Heart left ventricle (tissue), 16 donors: ENCODE data around the gene TIMM29. TPM values are rescaled to one million over a fixed set of nuclear protein-coding genes. Genes with fewer than 3 reads are reported as not detected.

ENCODE experiments used
- ATAC-seq, 4 donors: fragments of 200-7000 bp; cut with Tn5 transposase; one replicate each; pipeline ENCODE4 v1.9.1; 2020 to 2022; ENCODE audit warnings: moderate library complexity in 4 of 4, mild to moderate bottlenecking in 3 of 4, moderate number of reproducible peaks in 1 of 4
- DNase-seq, 5 donors: peaks; one replicate each; pipeline ENCODE4 v3.0.0-alpha.2; 2020
- H3K27ac ChIP-seq, 12 donors: fragments of 200-600 bp; sonication (generic) in 4 of 12; one replicate each; pipeline versions ENCODE4 v1.5.0 to v1.8.0; 2016 to 2022; ENCODE audit warnings: mild to moderate bottlenecking in 2 of 12
- H3K27me3 ChIP-seq, 9 donors: fragments of 200-600 bp; sonication (generic) in 2 of 9; one replicate each; pipeline versions ENCODE4 v1.5.1 to v1.8.0; 2016 to 2022; ENCODE audit warnings: mild to moderate bottlenecking in 3 of 9
- H3K36me3 ChIP-seq, 9 donors: fragments of 200-600 bp; sonication (generic) in 2 of 9; one replicate each; pipeline versions ENCODE4 v1.5.0 to v1.8.0; 2018 to 2022; ENCODE audit warnings: mild to moderate bottlenecking in 2 of 9
- H3K4me1 ChIP-seq, 12 donors: fragments of 200-600 bp; sonication (generic) in 4 of 12; one replicate each; pipeline versions ENCODE4 v1.5.0 to v1.8.0; 2016 to 2022; ENCODE audit warnings: mild to moderate bottlenecking in 3 of 12
- H3K4me3 ChIP-seq, 12 donors: fragments of 200-600 bp; sonication (generic) in 4 of 12; one replicate each; pipeline versions ENCODE4 v1.5.0 to v1.8.0; 2017 to 2022; ENCODE audit warnings: mild to moderate bottlenecking in 9 of 12, moderate library complexity in 4 of 12
- H3K9me3 ChIP-seq, 12 donors: fragments of 200-600 bp; sonication (generic) in 4 of 12; one replicate each; pipeline versions ENCODE4 v1.5.0 to v1.8.0; 2016 to 2022; ENCODE audit warnings: mild to moderate bottlenecking in 1 of 12
- CTCF ChIP-seq, 12 donors: fragments of 200-600 bp; sonication (generic) in 4 of 12; IDR thresholded peaks; one replicate each; pipeline versions ENCODE4 v1.5.0 to v1.8.0; 2018 to 2022; ENCODE audit warnings: antibody characterized with exemption in 12 of 12, mild to moderate bottlenecking in 5 of 12
- POLR2A ChIP-seq, 2 donors: fragments of 450-650 bp; IDR thresholded peaks; one replicate each; pipeline ENCODE4 v1.6.1; 2017; ENCODE audit warnings: antibody characterized with exemption in 2 of 2, mild to moderate bottlenecking in 2 of 2, moderate library complexity in 2 of 2
- WGBS, 4 donors: extraction: QIAGEN DNeasy Blood & Tissue Kit in 2 of 4; methylation state at CpG; one replicate each; pipeline versions ENCODE4 v1.1.5 to v1.1.7; 2013 to 2018; 5-methylcytosine and 5-hydroxymethylcytosine counted together
- intact Hi-C, 10 donors: fragments of 100-400 bp; cut with DNase I; formaldehyde crosslinking; loops; one replicate each; pipeline versions ENCODE4 v1.11.1 to v1.14.2; 2022
- long read RNA-seq, 3 donors: library from polyadenylated mRNA; unstranded; transcript quantifications; one replicate each; pipeline ENCODE4 v2.0.0, GENCODE V29; 2020 to 2021
- polyA plus RNA-seq, 2 donors: library from polyadenylated mRNA; stranded (reverse); fragments of 200-250 nt; gene quantifications; one replicate each; pipeline ENCODE4 v1.2.3, GENCODE V29; 2013
- total RNA-seq, 9 donors: library from RNA; depleted of rRNA in 2 of 9; stranded (reverse); fragments of >200 nt in 2 of 9; fragmentation: NEBNext Ultra II Directional in 3 of 9; extraction: Animal tissue kit (Norgen Biotek cat#: 25700) in 3 of 9; gene quantifications; one replicate each; pipeline versions ENCODE4 v1.1.0 to v1.2.4, GENCODE V29; 2016 to 2023
- donor health status: ischemic (EF 13 %, LVEDD 7.1; RV severe dilation, severe dysfunction).
- donor health status: healthy with polysubstance abuse.
- donor health status: DM: no; HTN: yes; CAD: no.
- donor health status: DM: no; HTN: no; CAD: no.
- donor health status: ischemic (EF 25% LVEDD 6.9; RV normal size, moderate dysfunction).
- donor health status: ischemic (EF 25% LVEDD 5.7; RV mildly dilated, moderate dysfunction).
- donor health status: healthy.
- donor health status: DM: yes; HTN: yes; CAD: no.
- donor health status: ischemic (EF 35%, LVEDD 5.7; RV mildly dilated, moderate dysfunction).
- donor health status: nonischemic (EF 11% LVEDD 7.7; RV severe dilation, severe dysfunction).
- donor health status: DM: yes; HTN: yes; CAD: no.
- donor health status: PGD.
- donor health status: ischemic (EF 29% LVEDD 5.4; RV normal size, mild dysfunction).
- donor health status: nonischemic (EF 23%, LVEDD 6.1; RV moderate dilation, normal function).

The TIMM29 gene
- 10 to 100 TPM; 10.0 to 29.3 (median 14.5) TPM for total RNA-seq
- 10 to 100 TPM; 15.5 to 17.3 TPM for polyA plus RNA-seq
- long read RNA-seq, donor 1, transcript TIMM29-201 (2 exons, 1,425 nt): major isoform, 26 of 31 reads
- long read RNA-seq, donor 1, partial matches to known transcripts: 3 of 31 reads
- long read RNA-seq, donor 1, other reads (novel, unspliced or antisense): 2 of 31 reads
- long read RNA-seq, donor 2, transcript TIMM29-201 (2 exons, 1,425 nt): major isoform, 27 of 32 reads
- long read RNA-seq, donor 2, partial matches to known transcripts: 3 of 32 reads
- long read RNA-seq, donor 2, other reads (novel, unspliced or antisense): 2 of 32 reads
- long read RNA-seq, donor 3, transcript TIMM29-201 (2 exons, 1,425 nt): major isoform, 10 of 12 reads
- long read RNA-seq, donor 3, partial matches to known transcripts: 1 of 12 reads
- long read RNA-seq, donor 3, other reads (novel, unspliced or antisense): 1 of 12 reads

GRCh38 chr19:10928563-10929401 is at the start of gene TIMM29, which contains the start of gene YIPF2:
TIMM29 (plus strand) TSS chr19:10928811; CDS start chr19:10928823, 12 bp downstream.
YIPF2 (minus strand) TSS chr19:10928639; CDS start chr19:10928410, 229 bp downstream.
- intact Hi-C loops: loop anchor here in 7 of 10 donors (2.0 to 5.0 kb wide), 4 partner anchors 51 to 58 kb away; partner anchors contain the start of gene CARM1 (in 2 of the 7)
- Histone ChIP-seq H3K9me3 (no peaks in the 10 kb centered on the region), H3K27me3 (no peaks in the 10 kb centered on the region), H3K4me1 (peaks cover 3 to 32% (median 18%) of the 10 kb centered on the region in 12 donors), H3K36me3 (peaks cover 0 to 47% (median 28%) of the 10 kb centered on the region in 9 donors), H3K27ac (peak within 1 kb of the TSS; percentile 59 to 92 (median 84)), H3K4me3 (peak within 1 kb of the TSS; percentile 72 to 100 (median 96))
- DNase-seq: peak; percentile 96 to 99 (median 97)
- peak in 1 of 2 donors; percentile 72 for TF ChIP-seq POLR2A (IDR thresholded peaks at IDR 0.05)
- TF ChIP-seq CTCF (IDR thresholded peaks at IDR 0.05): peak in 2 of 12 donors; percentile 8 to 16
- ATAC-seq: peak; percentile 94 to 98 (median 96)
- WGBS, 4 donors: 0 to 1% (median 0%) methylated on average over 29 to 96 of the region's 96 CpGs

DNA sequence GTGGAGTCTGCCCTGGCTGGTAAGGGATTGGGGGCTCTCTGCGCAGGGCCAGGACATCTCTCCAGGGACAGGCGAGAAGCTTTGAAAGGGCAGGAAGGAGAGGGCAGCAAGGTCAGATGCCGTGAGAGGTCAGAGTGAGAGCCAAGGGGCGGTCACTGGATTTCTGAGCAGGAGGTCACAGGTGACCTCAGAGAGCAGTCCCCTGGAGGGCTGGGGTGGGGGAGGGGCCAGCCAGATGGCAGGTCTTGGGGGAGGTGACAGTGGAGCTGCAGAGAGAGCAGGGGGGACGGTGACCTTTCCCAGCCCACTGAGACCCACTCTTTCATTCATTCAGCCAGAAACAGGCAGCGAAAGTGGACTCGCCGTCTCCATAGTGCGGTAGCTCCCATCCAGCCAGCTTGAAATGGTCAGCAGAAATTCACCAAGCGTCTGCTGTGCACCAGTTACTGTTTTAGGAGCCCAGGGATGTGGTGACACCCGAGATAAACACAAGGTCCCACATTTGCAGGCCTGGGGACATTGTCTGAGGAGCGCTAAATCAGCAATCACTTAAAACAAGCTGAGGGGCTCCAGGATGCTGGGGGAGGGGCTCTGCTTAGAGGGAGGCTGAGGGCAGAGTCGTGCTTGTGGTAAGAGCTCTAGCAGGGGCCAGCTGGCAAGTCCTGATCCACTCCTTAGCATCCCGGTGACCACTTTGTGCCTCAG is 47.1 kb upstream of the TIMM29 start:
- no peak for TF ChIP-seq POLR2A (IDR thresholded peaks at IDR 0.05)
- Histone ChIP-seq H3K27ac (peak overlapping the region in 10 of 12 donors; percentile 16 to 76 (median 65)), H3K36me3 (no peaks in the 10 kb centered on the region), H3K27me3 (no peaks in the 10 kb centered on the region), H3K4me3 (no peak overlapping the region), H3K4me1 (peaks cover 3 to 57% (median 29%) of the 10 kb centered on the region in 12 donors), H3K9me3 (no peaks in the 10 kb centered on the region)
- DNase-seq (no peak), ATAC-seq (peak in 3 of 4 donors; percentile 2 to 17 (median 5))
- 47 to 55% (median 50%) methylated on average over 12 to 14 of the region's 14 CpGs for WGBS, 4 donors
- intact Hi-C loops: no loop called here

DNA sequence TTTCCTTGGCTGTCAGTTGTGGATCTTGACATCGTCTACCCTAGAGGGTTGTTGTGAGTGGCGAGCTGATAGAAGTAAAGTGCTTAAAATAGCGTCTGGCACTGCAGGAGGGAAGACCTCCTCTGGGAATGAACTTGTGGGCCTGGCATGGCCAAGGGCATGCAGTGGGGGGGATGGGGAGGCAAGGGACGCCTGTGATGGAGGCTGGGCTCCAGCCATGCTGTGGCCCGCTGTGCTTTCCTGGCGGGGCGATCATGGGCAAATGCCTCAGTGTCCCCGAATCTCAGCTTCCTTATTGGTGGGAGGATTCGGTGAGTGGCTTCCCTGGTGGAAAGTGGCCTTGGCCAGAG is 46.5 kb upstream of the TIMM29 start:
- Histone ChIP-seq H3K4me3 (no peak overlapping the region), H3K27ac (peak overlapping the region in 10 of 12 donors; percentile 16 to 76 (median 65))

More for the DNA sequence above, 46.5 kb upstream of the TIMM29 start:
- H3K9me3 ChIP-seq: no peaks in the 10 kb centered on the region
- TF ChIP-seq POLR2A (IDR thresholded peaks at IDR 0.05) (no peak), CTCF (IDR thresholded peaks at IDR 0.05) (no peak)
- WGBS, 4 donors: 37 to 68% (median 52%) methylated on average over 6 to 9 of the region's 9 CpGs
- peak in 4 of 5 donors; percentile 51 to 78 (median 62) for DNase-seq
- no peaks in the 10 kb centered on the region for H3K36me3 ChIP-seq
- H3K4me1 ChIP-seq: peaks cover 3 to 56% (median 25%) of the 10 kb centered on the region in 12 donors
- peak; percentile 76 to 92 (median 80) for ATAC-seq
- intact Hi-C loops: no loop called here
- no peaks in the 10 kb centered on the region for H3K27me3 ChIP-seq
